Dermis blood vessel endothelial cell (primary cell): Measurements from ENCODE around the gene CIROP. TPM values are rescaled to one million over a fixed set of nuclear protein-coding genes. Genes with fewer than 3 reads are reported as not detected.

Source experiments
- total RNA-seq: library from RNA; depleted of rRNA; stranded (reverse); fragments of >200 nt; gene quantifications from 2 replicates; pipeline ENCODE4 v1.2.3, GENCODE V29; 2014

The CIROP gene
- total RNA-seq, 1 donor from 2014 or later = not detected

Other genes starting within 250 kb of the CIROP start
- 59.4 and 126 TPM in 2 replicates for gene LRP10, start 233.2 kb downstream of the CIROP start, total RNA-seq
- 0.09 TPM in 1 of 2 replicates, not detected in the other for gene REM2, start 221.8 kb downstream of the CIROP start, total RNA-seq
- gene RBM23, start 185.8 kb downstream of the CIROP start, total RNA-seq = 56.3 and 116 TPM in 2 replicates
- 40.0 and 48.1 TPM in 2 replicates for gene PRMT5, start 175.6 kb downstream of the CIROP start, total RNA-seq
- gene HAUS4, start 147.9 kb downstream of the CIROP start, total RNA-seq = 39.8 and 46.3 TPM in 2 replicates
- 49.3 and 80.8 TPM in 2 replicates for gene AJUBA, start 122.4 kb downstream of the CIROP start, total RNA-seq
- gene C14orf93, start 94.8 kb downstream of the CIROP start, total RNA-seq = 6.8 and 10.6 TPM in 2 replicates
- gene PSMB5, start 70.1 kb downstream of the CIROP start, total RNA-seq = 271 and 319 TPM in 2 replicates
- not detected in 2 replicates for gene PSMB11, start 62.8 kb downstream of the CIROP start, total RNA-seq
- 7.5 and 16.3 TPM in 2 replicates for gene CDH24, start 47.5 kb downstream of the CIROP start, total RNA-seq
- 65.2 and 76.2 TPM in 2 replicates for gene ACIN1, start 9.9 kb downstream of the CIROP start, total RNA-seq
- gene C14orf119, start 9.5 kb downstream of the CIROP start, total RNA-seq = 43.0 and 52.2 TPM in 2 replicates
- not detected in 2 replicates for gene CEBPE, start 14.3 kb upstream of the CIROP start, total RNA-seq
- gene SLC7A8, start 78.7 kb upstream of the CIROP start, total RNA-seq = 0.09 TPM in 1 of 2 replicates, not detected in the other
- not detected in 2 replicates for gene RNF212B, start 132.9 kb upstream of the CIROP start, total RNA-seq
- 6.5 and 7.2 TPM in 2 replicates for gene HOMEZ, start 181.1 kb upstream of the CIROP start, total RNA-seq
- gene PPP1R3E, start 197.9 kb upstream of the CIROP start, total RNA-seq = 1.7 and 2.6 TPM in 2 replicates
- gene BCL2L2, start 201.8 kb upstream of the CIROP start, total RNA-seq = 10.4 and 13.5 TPM in 2 replicates
- gene PABPN1, start 216.5 kb upstream of the CIROP start, total RNA-seq = 71.5 and 93.9 TPM in 2 replicates
- gene SLC22A17, start 247.9 kb upstream of the CIROP start, total RNA-seq = 0.84 and 3.7 TPM in 2 replicates